HG02840 (cell line): ENCODE measurements around the gene PRKAA2.

Experiments used
- ATAC-seq: cut with Tn5 transposase; IDR thresholded peaks from one replicate; pipeline ENCODE4 v1.9.1; 2021; ENCODE audit warnings: mild to moderate bottlenecking, moderate library complexity, moderate number of reproducible peaks; ENCODE audit not compliant: unreplicated experiment, low FRiP score

The PRKAA2 gene

DNA sequence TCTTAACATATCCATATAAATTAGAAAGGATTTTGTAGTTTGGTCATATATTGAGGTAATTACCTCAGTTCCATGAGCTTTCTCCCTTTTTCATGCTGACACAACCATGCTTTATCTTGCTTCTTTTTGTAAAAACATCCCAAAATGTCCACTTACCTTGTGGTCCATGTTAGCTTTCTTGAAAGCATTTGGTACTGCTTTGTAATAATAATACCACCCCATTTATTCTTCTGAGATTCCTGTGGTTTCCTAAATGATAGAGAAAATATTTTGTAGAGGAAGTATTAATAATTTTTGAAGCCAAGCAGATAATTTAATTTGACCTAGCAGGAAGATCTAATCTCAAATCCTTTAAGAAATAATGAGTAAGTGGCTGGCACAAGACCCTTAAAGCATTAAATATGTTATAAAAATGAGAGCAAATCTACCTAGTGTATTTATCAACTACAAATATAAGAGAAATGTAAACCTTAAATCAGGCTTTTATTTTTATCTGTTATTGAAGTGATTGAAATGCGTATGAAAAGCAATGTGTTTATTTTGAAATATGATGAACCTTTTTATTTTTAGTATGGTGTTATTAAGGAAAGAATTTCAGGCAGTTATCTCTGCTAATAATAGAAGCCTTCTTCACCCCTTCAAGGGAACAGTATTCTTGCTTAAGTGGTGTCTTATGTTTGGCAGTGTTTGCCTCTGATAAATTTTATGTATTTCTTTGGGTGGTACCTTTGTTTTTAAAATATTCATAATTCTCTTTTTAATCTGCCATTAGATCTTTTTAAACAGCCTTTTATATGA, 9.2 kb downstream of the PRKAA2 start:
- no peak for ATAC-seq

- ATAC-seq, result no peak
Measured at GRCh38 chr1:56655991-56656613, 11.0 kb downstream of the PRKAA2 start.

- no peak for ATAC-seq
Measured at GRCh38 chr1:56658254-56658653, 13.1 kb downstream of the PRKAA2 start.

DNA sequence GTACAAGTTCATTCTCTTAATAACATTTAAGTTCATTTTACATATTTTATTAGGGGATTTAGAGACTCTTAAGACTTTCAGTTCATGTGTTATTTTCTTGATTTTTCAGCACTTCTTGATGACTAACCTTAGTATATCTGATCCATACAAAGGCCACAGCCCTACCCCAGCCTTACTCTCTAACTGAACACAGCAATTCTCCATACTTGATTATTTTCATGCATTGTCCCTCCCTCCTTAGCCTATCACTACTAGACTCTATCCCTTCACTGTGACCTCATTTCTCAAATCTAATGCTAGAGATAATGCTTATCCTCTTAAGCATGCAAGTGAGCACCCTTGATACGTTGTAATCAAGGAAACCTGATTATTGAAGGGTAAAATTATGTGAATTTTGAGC, 15.2 kb downstream of the PRKAA2 start:
- ATAC-seq, result no peak

GRCh38 chr1:56663846-56664245, 18.7 kb downstream of the PRKAA2 start:
- no peak for ATAC-seq

GRCh38 chr1:56665384-56665783, 20.3 kb downstream of the PRKAA2 start:
- ATAC-seq, result no peak

DNA sequence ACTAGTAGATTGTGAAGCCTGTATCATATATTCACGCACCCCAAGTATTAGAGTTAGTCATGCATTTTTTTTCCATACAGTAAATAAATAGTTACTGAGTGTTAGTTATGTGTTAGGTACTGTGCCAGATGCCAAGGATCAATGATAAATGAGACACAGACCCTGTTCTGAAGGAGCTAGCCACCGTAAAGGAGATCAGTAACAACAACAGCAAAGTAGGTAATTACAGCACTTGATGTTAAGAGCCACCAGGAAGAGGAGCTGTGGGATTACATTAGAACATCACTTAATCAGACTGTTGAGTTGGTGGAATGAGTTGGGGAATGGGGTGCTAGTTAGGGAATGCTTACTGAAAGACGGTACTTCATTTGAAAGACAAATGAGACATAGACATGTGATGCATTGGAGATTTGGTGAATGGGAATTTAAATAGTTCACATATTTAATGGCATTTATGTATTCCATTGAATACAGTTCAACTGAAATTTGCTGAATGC, 21.0 kb downstream of the PRKAA2 start:
- ATAC-seq, result no peak

- no peak for ATAC-seq
Measured at GRCh38 chr1:56670350-56670749, 25.2 kb downstream of the PRKAA2 start.

GRCh38 chr1:56671085-56671484, 26.0 kb downstream of the PRKAA2 start:
- no peak for ATAC-seq

GRCh38 chr1:56671542-56671941, 26.4 kb downstream of the PRKAA2 start:
- no peak for ATAC-seq

GRCh38 chr1:56672579-56672978, 27.5 kb downstream of the PRKAA2 start:
- ATAC-seq, result no peak

DNA sequence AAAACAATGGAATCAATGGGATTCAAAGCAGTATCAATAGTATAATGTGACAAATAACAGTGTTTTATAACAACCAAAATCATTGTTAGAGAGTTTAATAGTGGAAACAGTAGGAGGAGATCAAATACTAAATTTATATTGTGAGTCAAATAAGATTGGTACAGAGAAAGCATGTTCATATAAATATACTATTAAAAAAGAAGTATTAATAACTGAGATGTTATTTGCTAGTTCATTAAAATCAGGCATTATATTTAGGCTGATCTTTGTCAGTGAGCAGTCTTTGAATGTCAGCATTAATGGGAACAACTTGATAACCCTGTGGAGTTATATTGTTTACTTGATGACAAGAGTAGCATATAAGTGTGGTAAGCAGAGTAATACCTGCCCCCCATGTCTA, 30.6 kb downstream of the PRKAA2 start:
- no peak for ATAC-seq

GRCh38 chr1:56676571-56677035, 31.5 kb downstream of the PRKAA2 start:
- ATAC-seq, result no peak

GRCh38 chr1:56683569-56683968, 38.5 kb downstream of the PRKAA2 start:
- no peak for ATAC-seq

- ATAC-seq, result no peak
Measured at GRCh38 chr1:56686169-56686568, 41.1 kb downstream of the PRKAA2 start.

- ATAC-seq, result no peak
Measured at GRCh38 chr1:56688522-56689026, 43.5 kb downstream of the PRKAA2 start.

DNA sequence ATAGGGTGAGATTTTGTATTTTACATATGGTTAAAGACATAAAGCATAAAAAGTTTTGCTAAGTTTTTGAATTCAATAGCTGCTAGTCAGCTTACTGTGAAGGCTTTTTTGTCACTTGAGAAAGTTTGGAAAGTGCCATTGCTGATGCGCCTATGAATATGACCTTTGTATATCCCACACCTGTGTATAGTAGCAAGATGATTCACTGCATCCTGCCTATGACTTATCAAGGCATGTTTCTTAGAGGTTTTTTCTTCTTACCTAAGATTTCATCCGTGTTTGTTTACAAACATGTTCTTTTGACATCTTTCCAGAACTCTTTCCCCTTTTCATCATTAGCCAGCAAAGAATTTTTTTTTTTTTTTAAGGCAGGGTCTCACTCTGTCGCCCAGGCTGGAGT, 51.5 kb downstream of the PRKAA2 start:
- ATAC-seq, result no peak

DNA sequence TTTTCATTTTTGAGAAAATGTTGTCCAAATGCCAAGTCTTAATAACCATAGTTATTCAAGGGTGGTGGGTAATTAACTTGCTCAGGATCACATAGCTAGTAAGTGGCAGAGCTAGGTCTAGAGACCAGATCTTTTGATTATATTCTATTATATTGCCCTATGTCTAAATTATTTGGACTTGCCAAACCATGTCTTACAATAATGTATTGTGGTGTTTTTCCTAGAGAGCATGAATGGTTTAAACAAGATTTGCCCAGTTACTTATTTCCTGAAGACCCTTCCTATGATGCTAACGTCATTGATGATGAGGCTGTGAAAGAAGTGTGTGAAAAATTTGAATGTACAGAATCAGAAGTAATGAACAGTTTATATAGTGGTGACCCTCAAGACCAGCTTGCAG, 58.6 kb downstream of the PRKAA2 start:
- no peak for ATAC-seq

- ATAC-seq, result no peak
Measured at GRCh38 chr1:56707379-56707778, 62.3 kb downstream of the PRKAA2 start.

GRCh38 chr1:56709269-56709880, 64.3 kb downstream of the PRKAA2 start:
- no peak for ATAC-seq

DNA sequence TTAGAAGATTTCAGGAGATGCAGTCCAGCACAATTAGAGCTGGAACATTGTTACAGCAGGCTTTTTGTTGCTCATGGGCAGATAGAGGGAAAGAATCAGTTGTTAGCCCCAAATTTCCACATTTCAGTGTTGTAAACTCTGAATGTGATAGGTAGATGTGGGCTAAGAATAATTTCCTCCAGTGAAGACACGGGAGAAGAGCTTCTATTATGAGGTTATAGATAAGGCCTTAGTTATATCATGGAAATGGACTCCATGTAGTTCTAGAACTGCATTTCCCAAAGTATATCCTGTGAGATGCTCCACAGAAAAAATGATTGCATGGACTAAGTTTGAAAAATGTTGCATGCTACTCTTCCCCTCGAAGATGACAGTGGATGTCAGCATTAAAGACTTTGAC, 64.9 kb downstream of the PRKAA2 start:
- ATAC-seq, result no peak
